Loucy (cell line): ENCODE results near the gene SDK1.

Source experiments
- H2AFZ ChIP-seq: fragments of 200-600 bp; sonication (generic); 2 replicates; pipeline ENCODE4 v1.6.0; 2016; ENCODE audit warnings: antibody characterized with exemption, mild to moderate bottlenecking, low read length, moderate library complexity
- H3F3A ChIP-seq: fragments of 200-600 bp; 2 replicates; pipeline ENCODE4 v1.6.0; 2016; ENCODE audit warnings: antibody characterized with exemption, low read depth, mild to moderate bottlenecking
- H3K27me3 ChIP-seq: fragments of 200-600 bp; sonication (generic); 2 replicates; pipeline ENCODE4 v1.6.1; 2014; ENCODE audit warnings: low read length, mild to moderate bottlenecking; ENCODE audit not compliant: insufficient read depth, poor library complexity, severe bottlenecking
- H3K36me3 ChIP-seq: fragments of 200-600 bp; sonication (generic); 2 replicates; pipeline ENCODE4 v1.6.1; 2016; ENCODE audit warnings: low read length; ENCODE audit not compliant: insufficient read depth
- H3K4me1 ChIP-seq: fragments of 200-600 bp; sonication (generic); 2 replicates; pipeline ENCODE4 v1.5.1; 2014; ENCODE audit warnings: low read length, mild to moderate bottlenecking; ENCODE audit not compliant: insufficient read depth, poor library complexity, severe bottlenecking
- H3K4me2 ChIP-seq: fragments of 200-600 bp; sonication (generic); 2 replicates; pipeline ENCODE4 v1.6.0; 2014; ENCODE audit warnings: antibody characterized with exemption, low read length, low read depth, mild to moderate bottlenecking; ENCODE audit not compliant: poor library complexity, severe bottlenecking
- H3K4me3 ChIP-seq: fragments of 200-600 bp; sonication (generic); 2 replicates; pipeline ENCODE4 v1.5.1; 2014; ENCODE audit warnings: low read length, mild to moderate bottlenecking, mixed read lengths; ENCODE audit not compliant: poor library complexity, severe bottlenecking
- H3K79me2 ChIP-seq: fragments of 200-600 bp; sonication (generic); 2 replicates; pipeline ENCODE4 v1.6.1; 2014; ENCODE audit warnings: low read length; ENCODE audit not compliant: insufficient read depth
- H3K9ac ChIP-seq: fragments of 200-600 bp; sonication (generic); 2 replicates; pipeline ENCODE4 v1.6.0; 2014; ENCODE audit warnings: mild to moderate bottlenecking, low read depth, low read length, moderate library complexity; ENCODE audit not compliant: poor library complexity, severe bottlenecking
- H3K9me2 ChIP-seq: fragments of 200-600 bp; sonication (generic); replicated peaks from 2 replicates; pipeline ENCODE4 v1.6.1; 2016; ENCODE audit warnings: low read depth, low read length, mixed read lengths
- H3K9me3 ChIP-seq: fragments of 200-600 bp; sonication (generic); 2 replicates; pipeline ENCODE4 v1.6.1; 2014; ENCODE audit warnings: mild to moderate bottlenecking, antibody characterized with exemption, low read length, low read depth; ENCODE audit not compliant: insufficient read depth
- H4K20me1 ChIP-seq: fragments of 200-600 bp; sonication (generic); 2 replicates; pipeline ENCODE4 v1.6.0; 2014; ENCODE audit warnings: antibody characterized with exemption, low read length, mild to moderate bottlenecking; ENCODE audit not compliant: insufficient read depth, poor library complexity, severe bottlenecking
- EZH2phosphoT487 ChIP-seq: fragments of 200-600 bp; IDR thresholded peaks from 2 replicates; pipeline ENCODE4 v1.6.1; 2018; ENCODE audit warnings: antibody characterized with exemption, mild to moderate bottlenecking, moderate library complexity, borderline replicate concordance
- TF ChIP-seq, protein P1 (sequence below): fragments of 200-600 bp; sonication (generic); conservative IDR thresholded peaks from 2 replicates; pipeline ENCODE4 v1.5.1; 2014; ENCODE audit warnings: mild to moderate bottlenecking, antibody characterized with exemption, low read length

Gene SDK1

DNA sequence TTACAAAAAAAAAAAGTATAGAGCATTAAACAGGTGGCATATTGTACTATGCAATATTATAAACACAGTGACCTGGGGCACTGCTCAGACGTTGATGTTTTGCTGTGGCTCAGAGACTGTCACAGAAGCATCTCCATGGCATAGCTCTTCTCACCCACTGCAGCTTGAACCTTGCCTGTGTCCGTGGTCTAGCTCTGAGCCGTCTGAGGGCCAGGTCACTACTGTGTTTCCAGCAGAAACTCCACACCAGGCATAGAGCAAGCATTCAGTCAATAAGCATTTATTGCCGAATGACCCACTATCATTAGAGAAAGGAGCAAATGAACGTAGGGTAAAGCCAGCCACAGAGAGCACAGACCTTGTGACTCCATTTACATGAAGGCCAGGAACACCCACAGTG, 937.8 kb downstream of the SDK1 start:
- Histone ChIP-seq H3K36me3 (no peaks in the 10 kb centered on the region), H3K9ac (no peak overlapping the region), H4K20me1 (no peaks in the 10 kb centered on the region), H3K27me3 (no peaks in the 10 kb centered on the region), H3K9me3 (peaks cover 12% of the 10 kb centered on the region; the same call in 1 of the 2 replicates), H3K79me2 (no peaks in the 10 kb centered on the region), H2AFZ (no peak overlapping the region), H3K4me2 (no peak overlapping the region), H3K4me3 (no peak overlapping the region), H3K4me1 (no peaks in the 10 kb centered on the region), H3F3A (no peaks in the 10 kb centered on the region), H3K9me2 (no peaks in the 10 kb centered on the region)
- TF ChIP-seq, protein P1, sequence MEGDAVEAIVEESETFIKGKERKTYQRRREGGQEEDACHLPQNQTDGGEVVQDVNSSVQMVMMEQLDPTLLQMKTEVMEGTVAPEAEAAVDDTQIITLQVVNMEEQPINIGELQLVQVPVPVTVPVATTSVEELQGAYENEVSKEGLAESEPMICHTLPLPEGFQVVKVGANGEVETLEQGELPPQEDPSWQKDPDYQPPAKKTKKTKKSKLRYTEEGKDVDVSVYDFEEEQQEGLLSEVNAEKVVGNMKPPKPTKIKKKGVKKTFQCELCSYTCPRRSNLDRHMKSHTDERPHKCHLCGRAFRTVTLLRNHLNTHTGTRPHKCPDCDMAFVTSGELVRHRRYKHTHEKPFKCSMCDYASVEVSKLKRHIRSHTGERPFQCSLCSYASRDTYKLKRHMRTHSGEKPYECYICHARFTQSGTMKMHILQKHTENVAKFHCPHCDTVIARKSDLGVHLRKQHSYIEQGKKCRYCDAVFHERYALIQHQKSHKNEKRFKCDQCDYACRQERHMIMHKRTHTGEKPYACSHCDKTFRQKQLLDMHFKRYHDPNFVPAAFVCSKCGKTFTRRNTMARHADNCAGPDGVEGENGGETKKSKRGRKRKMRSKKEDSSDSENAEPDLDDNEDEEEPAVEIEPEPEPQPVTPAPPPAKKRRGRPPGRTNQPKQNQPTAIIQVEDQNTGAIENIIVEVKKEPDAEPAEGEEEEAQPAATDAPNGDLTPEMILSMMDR: no peak
- TF ChIP-seq EZH2phosphoT487: no peak

GRCh38 chr7:4240042-4240441, 939.0 kb downstream of the SDK1 start:
- Histone ChIP-seq H3K9me2 (no peaks in the 10 kb centered on the region), H3K9me3 (peaks cover 12% of the 10 kb centered on the region; the same call in 1 of the 2 replicates), H3K9ac (no peak overlapping the region), H3K4me2 (no peak overlapping the region), H3K27me3 (no peaks in the 10 kb centered on the region), H3K36me3 (no peaks in the 10 kb centered on the region), H3K4me1 (no peaks in the 10 kb centered on the region), H3F3A (no peaks in the 10 kb centered on the region), H2AFZ (no peak overlapping the region), H3K79me2 (no peaks in the 10 kb centered on the region), H4K20me1 (no peaks in the 10 kb centered on the region), H3K4me3 (no peak overlapping the region)
- TF ChIP-seq, protein P1: no peak
- no peak for TF ChIP-seq EZH2phosphoT487

DNA sequence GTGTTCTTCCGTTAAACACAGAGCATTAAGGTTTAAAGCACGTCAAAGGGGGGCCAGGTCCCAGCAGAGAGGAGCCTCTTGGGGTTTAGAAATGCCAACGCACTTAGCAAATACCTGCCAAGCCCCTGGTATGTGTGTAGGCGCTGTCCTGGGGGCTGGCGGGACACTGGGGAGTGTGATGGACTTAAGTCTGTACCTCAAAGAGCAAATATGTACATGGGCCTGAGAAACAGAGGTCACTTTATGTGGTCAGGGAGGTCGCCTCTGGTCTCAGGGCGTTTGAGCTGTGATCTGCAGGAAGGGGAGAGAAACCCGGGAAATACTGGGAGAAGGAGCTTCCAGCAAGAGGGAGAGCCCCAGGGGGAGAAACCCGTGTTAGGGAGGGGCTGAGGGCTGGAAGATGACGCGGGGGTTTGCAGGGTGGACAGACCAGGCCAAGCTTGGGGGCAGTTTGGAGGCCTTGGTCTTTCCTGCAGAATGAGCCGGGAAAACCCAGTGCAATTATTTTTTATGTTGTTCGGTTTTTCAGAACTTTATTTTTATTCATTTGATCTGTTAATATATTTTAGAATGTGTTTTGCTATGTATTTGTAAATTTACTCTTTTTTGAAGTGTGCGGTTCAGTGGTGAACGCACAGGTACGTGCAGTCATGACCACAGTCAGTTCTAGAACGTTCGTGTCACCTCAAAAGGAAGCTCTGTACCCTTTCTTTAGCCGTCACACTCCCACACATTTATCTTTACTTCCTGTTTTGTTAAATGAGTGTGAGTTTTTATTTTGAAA, 939.7 kb downstream of the SDK1 start:
- Histone ChIP-seq H3K4me2 (no peak overlapping the region), H4K20me1 (no peaks in the 10 kb centered on the region), H3F3A (no peaks in the 10 kb centered on the region), H2AFZ (no peak overlapping the region), H3K9ac (no peak overlapping the region), H3K9me2 (no peaks in the 10 kb centered on the region), H3K79me2 (no peaks in the 10 kb centered on the region), H3K27me3 (no peaks in the 10 kb centered on the region), H3K36me3 (no peaks in the 10 kb centered on the region), H3K4me3 (no peak overlapping the region), H3K4me1 (no peaks in the 10 kb centered on the region), H3K9me3 (peaks cover 8% of the 10 kb centered on the region; the same call in 1 of the 2 replicates)
- TF ChIP-seq, protein P1: no peak
- no peak for TF ChIP-seq EZH2phosphoT487
